ENCODE data around the gene DISC1.

DNA sequence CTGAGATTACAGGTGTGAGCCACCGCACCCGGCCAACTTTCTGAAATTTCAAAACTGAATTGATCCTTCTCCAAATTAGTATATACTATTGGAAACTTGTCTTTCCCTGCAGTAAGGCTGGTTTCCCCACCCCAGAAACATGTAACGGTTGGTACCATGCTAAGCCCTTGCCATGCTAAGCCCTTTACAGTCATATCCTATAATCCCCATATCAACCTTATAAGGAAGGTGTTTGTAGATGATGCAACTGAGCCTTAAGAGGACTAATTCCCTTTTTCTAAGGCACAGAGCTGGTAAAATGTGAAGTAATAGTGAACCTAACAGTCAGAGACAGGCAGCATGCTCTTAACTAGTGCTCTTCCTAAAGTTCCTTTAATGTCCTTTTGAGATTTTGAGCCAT lies 413.7 kb downstream of the DISC1 start:
- TF ChIP-seq, protein P1, sequence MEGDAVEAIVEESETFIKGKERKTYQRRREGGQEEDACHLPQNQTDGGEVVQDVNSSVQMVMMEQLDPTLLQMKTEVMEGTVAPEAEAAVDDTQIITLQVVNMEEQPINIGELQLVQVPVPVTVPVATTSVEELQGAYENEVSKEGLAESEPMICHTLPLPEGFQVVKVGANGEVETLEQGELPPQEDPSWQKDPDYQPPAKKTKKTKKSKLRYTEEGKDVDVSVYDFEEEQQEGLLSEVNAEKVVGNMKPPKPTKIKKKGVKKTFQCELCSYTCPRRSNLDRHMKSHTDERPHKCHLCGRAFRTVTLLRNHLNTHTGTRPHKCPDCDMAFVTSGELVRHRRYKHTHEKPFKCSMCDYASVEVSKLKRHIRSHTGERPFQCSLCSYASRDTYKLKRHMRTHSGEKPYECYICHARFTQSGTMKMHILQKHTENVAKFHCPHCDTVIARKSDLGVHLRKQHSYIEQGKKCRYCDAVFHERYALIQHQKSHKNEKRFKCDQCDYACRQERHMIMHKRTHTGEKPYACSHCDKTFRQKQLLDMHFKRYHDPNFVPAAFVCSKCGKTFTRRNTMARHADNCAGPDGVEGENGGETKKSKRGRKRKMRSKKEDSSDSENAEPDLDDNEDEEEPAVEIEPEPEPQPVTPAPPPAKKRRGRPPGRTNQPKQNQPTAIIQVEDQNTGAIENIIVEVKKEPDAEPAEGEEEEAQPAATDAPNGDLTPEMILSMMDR (conservative IDR thresholded peaks at IDR 0.05; ENCODE audit: low read depth in 2 of 2), result no peak
- TF ChIP-seq POLR2AphosphoS5 (IDR thresholded peaks at IDR 0.05; ENCODE audit: low read depth) (no peak), EZH2 (IDR thresholded peaks at IDR 0.05; ENCODE audit: low read depth, unreplicated experiment) (no peak), EZH2phosphoT487 (IDR thresholded peaks at IDR 0.05; ENCODE audit: unreplicated experiment) (no peak)
